HUES6 (cell line): ENCODE data around the gene SUN3.
"Not testable (repeated sequence)": the region's sequence is repeated elsewhere in the genome, so short reads cannot be mapped to it uniquely, and the experiment has no call there.

Experiments used
- H3K27ac ChIP-seq: 2 replicates; pipeline ENCODE4 v1.7.0; 2013; ENCODE audit warnings: low read depth, mild to moderate bottlenecking, low read length, inconsistent platforms
- H3K27me3 ChIP-seq: 2 replicates; pipeline ENCODE4 v1.6.1; 2013; ENCODE audit warnings: low read length; ENCODE audit not compliant: control insufficient read depth, insufficient read depth
- H3K36me3 ChIP-seq: 2 replicates; pipeline ENCODE4 v1.6.1; 2013; ENCODE audit warnings: low read length; ENCODE audit not compliant: control insufficient read depth, insufficient read depth
- H3K4me1 ChIP-seq: 2 replicates; pipeline ENCODE4 v1.6.1; 2013; ENCODE audit warnings: low read length; ENCODE audit not compliant: control insufficient read depth, insufficient read depth
- H3K4me3 ChIP-seq: 2 replicates; pipeline ENCODE4 v1.5.1; 2013; ENCODE audit warnings: low read depth, low read length
- H3K9ac ChIP-seq: one replicate; pipeline ENCODE4 v1.6.1; 2013; ENCODE audit warnings: mild to moderate bottlenecking, low read length
- H3K9me3 ChIP-seq: 2 replicates; pipeline ENCODE4 v1.6.1; 2013; ENCODE audit warnings: low read depth, low read length; ENCODE audit not compliant: control insufficient read depth, insufficient read depth

SUN3 gene

DNA sequence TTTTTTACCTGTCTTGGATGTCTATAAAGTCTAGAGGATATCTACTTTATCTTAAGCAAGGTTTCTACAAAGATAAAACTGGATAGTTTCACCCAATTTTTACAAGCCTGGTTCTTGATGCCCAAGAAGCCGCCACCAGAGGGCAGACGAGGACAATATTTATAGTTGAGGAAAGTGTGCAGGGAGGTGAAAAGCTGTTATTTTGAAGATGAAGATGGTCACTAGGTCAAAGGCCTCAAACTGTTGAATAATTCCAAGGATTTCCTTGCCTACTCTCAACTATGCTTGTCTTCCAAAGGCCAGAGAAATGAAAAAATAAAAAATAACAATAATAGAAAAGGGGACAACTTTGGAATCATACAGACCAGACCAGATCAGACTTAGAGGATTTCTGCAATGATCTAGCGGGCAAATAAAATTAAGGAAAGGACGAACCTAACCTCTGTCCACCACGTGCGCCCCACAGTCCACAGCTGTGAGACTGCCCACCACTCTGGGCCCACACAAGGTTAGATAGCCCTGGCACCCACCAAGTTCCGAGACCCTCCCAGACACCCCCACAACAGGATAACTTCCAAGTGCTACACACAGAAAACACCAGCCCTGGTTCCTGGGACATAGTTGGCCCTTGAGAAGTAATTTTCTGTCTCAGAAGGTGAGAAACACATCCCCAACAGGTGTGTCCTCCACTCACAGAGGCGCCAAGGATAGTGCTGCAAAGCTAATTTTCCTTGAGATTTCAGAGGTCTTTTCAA is 83.5 kb downstream of the SUN3 start:
- H3K27ac ChIP-seq, result no peak overlapping the region
- H3K36me3 ChIP-seq, result no peaks in the 10 kb centered on the region
- H3K4me3 ChIP-seq, result no peak overlapping the region
- H3K27me3 ChIP-seq, result no peaks in the 10 kb centered on the region
- H3K9me3 ChIP-seq, result no peaks in the 10 kb centered on the region
- peaks cover 22% of the 10 kb centered on the region for H3K4me1 ChIP-seq
- no peak overlapping the region for H3K9ac ChIP-seq

DNA sequence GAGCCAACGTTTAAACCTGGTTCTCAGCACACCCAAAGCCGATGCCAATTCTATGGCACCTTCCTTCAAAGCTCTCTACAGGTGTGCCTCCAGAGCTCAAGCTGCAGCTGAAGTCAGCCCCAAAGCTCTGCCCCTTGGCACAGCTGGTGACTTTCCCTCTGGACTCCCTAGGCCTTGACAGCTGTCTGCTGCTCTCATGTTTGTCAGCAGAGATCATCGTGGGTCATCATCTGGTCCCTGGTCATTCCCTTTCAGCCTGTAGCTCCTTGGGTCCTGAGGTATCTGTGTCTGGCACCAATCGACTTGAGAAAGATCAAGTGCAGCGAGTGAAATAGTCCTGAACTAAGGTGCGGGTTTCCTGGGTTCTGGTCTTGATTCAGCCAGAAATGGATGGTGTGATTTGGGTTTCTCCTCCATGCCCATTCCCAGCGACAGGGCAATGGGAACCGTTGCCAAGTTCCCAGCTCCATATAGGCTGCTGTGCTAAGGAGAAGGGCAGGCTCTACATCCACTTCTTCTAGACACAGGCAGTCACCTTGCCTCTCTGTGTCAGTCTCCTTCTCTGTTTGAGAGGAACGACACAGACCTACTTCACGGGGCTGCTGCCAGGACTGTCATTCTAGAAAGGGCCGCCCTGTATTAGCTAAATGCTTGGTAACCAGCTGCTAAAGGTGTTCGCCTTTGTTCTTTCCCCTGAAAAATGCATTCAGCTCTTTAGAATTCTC is 84.2 kb downstream of the SUN3 start:
- peaks cover 18% of the 10 kb centered on the region for H3K4me1 ChIP-seq
- H3K4me3 ChIP-seq, result no peak overlapping the region
- H3K9ac ChIP-seq, result no peak overlapping the region
- no peaks in the 10 kb centered on the region for H3K9me3 ChIP-seq
- H3K36me3 ChIP-seq, result no peaks in the 10 kb centered on the region
- no peak overlapping the region for H3K27ac ChIP-seq
- H3K27me3 ChIP-seq, result no peaks in the 10 kb centered on the region

DNA sequence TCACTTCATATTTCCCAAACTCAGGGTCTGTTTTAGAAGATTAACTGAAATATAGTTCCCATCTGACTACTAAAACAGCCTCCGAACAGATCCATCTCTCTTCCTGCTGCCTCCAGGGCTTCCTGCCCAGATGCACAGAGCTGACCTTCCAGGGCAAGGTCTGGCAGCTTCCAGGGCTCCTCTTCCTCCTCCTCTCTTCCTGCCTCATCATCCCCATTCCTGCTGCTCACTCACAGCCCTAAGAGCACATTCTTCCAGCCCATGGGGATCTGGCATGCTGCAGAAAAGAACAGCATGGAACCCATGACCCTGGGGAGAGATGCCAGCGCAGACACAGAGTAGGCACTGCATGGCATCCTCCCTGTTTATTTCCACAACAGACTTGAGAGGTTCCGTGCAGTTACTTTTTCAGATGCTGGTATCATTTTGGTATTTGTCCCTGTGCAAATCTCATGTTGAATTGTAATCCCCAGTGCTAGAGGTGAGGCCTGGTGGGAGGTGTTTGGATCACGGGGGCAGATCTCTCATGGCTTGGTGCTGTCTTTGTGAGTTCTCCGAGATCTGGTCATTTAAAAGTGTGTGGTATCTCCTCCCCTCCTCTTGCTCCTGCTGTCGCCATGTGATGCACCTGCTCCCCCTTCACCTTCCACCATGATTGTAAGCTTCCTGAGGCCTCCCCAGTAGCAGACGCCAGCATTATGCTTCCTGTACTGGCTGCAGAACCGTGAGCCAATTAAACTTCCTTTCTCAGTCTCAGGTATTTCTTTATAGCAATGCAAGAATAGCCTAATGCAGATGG is 85.0 kb downstream of the SUN3 start:
- no peak overlapping the region for H3K9ac ChIP-seq

DNA sequence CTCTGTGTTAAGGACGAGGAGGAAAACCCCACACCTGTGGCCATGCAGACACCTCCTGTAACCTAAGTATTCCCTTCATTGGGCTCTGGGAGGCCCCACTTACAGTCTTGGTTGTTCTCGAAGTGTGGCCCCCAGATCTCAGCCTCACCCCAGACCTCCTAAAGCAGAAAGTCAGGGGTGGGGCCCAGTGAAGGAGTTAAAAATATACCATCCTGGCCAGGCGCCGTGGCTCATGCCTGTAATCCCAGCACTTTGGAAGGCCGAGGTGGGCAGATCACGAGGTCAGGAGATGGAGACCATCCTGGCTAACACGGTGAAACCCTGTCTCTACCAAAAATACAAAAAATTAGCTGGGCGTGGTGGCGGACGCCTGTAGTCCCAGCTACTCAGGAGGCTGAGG is 86.3 kb downstream of the SUN3 start:
- H3K9me3 ChIP-seq, H3K27me3 ChIP-seq, H3K27ac ChIP-seq, H3K9ac ChIP-seq, H3K4me3 ChIP-seq, H3K36me3 ChIP-seq: not testable (repeated sequence)
- H3K4me1 ChIP-seq, result peaks cover 17% of the 10 kb centered on the region

More for the DNA sequence above, 85.0 kb downstream of the SUN3 start:
- Histone ChIP-seq H3K4me1 (peaks cover 17% of the 10 kb centered on the region), H3K27ac (no peak overlapping the region), H3K27me3 (no peaks in the 10 kb centered on the region), H3K4me3 (no peak overlapping the region), H3K9me3 (no peaks in the 10 kb centered on the region), H3K36me3 (no peaks in the 10 kb centered on the region)

DNA sequence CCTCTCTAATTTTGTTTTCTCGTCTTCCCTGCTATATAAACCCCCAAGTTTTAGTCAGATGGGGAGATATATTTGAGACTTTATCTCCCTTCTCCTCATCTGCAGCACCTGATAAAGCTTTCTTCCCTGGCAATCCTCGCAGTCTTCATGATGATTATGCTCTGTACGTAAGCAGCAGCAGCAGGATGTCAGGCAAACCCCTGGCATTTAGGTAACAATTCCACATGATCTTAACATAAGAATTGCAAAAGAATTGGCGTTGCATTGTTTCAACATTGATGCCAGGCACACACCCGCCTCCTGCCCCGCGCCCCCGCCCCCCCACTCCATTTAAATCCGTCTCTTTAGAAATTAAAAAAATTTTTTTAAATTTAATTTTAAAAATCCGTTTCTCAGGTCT is 86.8 kb downstream of the SUN3 start:
- Histone ChIP-seq H3K4me1 (peaks cover 20% of the 10 kb centered on the region), H3K9ac (no peak overlapping the region), H3K27ac (no peak overlapping the region), H3K4me3 (no peak overlapping the region), H3K9me3 (no peaks in the 10 kb centered on the region), H3K27me3 (no peaks in the 10 kb centered on the region), H3K36me3 (no peaks in the 10 kb centered on the region)

DNA sequence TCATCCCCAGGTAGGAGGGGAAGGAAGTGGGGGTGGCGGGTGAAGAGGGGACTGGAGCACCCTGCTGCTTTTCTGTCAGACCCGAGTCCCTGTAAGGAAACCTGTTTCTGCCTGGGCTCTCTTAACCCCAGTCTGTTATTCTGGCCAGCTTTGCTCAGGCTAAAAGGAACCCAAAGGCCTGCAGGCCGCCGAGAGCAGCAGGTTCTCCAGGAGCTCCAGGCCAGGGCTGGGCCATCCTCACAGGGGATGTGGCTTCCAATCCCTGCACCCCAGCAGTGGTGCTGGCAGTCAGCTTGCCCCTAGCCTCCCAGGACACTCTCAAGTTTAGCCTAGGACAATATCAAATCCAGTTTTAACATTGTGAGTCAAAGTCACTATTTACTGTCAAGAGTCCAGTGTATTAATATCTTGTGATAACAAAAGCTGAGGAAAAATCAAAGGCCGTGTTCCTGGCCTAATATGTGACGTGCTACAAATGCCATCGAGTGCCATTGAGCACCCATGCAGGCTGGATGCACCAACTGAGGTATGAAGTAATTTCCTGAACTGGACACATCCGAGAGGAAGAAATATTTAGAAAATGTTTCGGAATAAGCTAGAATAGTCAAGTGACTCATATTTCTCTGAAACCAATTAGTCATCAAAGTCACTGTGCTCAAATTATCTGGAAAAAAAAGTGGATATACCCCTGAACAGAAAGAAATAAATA is 87.6 kb downstream of the SUN3 start:
- Histone ChIP-seq H3K36me3 (no peaks in the 10 kb centered on the region), H3K4me1 (peaks cover 27% of the 10 kb centered on the region), H3K4me3 (no peak overlapping the region), H3K27ac (no peak overlapping the region; the same call in 1 of the 2 replicates), H3K9me3 (no peaks in the 10 kb centered on the region), H3K27me3 (no peaks in the 10 kb centered on the region), H3K9ac (no peak overlapping the region)

DNA sequence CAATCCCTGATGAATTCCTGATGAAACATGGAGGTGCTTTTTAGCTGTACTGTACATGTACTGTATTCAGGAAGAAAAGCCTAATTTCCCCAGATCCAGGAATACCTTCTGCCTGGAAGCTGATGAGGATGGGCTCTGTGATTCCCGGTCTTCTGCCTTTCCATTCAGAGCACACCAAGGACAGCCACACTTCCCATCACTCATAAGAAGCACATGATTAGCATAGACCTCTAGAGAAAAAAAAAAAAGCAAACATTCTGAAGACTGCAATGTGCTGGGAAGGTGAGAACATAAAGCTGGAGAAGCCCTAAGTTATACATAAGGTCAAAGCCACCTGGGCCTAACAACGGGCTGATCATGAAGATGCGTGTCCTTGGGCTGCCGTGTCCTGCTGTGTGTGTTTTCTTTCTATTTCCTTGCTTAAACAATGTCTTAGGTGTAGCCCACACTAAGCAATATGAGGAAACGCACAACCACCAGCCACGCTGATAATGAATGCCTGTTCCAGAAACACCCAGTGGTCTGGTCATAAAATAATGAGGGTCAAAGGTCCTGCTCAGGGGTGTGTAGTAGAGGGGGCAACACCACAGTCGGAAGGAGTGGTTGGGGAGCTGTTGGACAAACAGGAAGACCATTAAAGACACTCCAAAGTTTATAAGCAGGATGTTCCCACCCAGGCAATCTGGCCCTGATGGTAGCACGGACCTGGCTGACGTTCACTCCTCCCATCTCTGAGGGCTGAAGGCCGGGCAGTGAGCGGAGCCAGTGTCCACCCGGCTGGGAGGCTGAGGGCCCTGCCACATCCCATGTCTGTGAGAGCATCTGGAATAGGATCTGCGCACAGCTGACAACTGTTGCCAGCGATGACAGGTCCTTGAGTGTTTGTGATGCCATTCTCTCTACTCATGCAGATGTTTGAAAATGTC is 88.6 kb downstream of the SUN3 start:
- no peaks in the 10 kb centered on the region for H3K27me3 ChIP-seq
- H3K27ac ChIP-seq, result no peak overlapping the region
- H3K36me3 ChIP-seq, result no peaks in the 10 kb centered on the region
- H3K4me3 ChIP-seq, result no peak overlapping the region
- no peaks in the 10 kb centered on the region for H3K9me3 ChIP-seq
- no peak overlapping the region for H3K9ac ChIP-seq
- peaks cover 28% of the 10 kb centered on the region for H3K4me1 ChIP-seq

DNA sequence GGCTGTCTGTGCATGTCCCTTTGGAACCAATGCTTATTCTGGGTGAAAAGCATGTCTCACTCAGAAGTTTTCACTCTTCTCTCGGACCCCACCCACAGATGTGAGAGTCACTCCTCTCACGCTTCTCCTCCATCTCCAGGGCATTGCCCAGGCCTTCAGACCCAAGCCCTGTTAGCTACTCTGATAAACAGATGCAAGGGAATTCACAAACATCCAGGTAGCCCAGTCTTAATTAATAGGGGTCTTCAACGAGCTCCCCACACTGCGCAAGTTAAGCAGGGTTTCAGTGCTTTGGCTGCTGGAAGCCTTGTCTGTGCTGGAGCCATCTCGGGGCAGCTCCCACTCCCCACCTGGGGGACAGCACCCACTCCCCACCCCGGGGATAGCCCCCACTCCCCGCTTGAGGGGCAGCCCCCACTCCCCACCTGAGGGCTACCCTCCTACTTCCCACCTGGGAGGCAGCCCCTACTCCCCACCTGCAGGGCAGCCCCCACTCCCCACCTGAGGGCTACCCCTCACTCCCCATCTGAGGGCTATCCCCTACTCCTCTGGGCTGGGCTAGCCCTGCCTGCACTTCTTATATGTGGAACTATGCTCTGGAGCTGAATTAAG is 89.4 kb downstream of the SUN3 start:
- Histone ChIP-seq H3K4me1 (peaks cover 28% of the 10 kb centered on the region), H3K9me3 (no peaks in the 10 kb centered on the region), H3K36me3 (no peaks in the 10 kb centered on the region), H3K27me3 (no peaks in the 10 kb centered on the region), H3K27ac (no peak overlapping the region), H3K9ac (no peak overlapping the region), H3K4me3 (no peak overlapping the region)

DNA sequence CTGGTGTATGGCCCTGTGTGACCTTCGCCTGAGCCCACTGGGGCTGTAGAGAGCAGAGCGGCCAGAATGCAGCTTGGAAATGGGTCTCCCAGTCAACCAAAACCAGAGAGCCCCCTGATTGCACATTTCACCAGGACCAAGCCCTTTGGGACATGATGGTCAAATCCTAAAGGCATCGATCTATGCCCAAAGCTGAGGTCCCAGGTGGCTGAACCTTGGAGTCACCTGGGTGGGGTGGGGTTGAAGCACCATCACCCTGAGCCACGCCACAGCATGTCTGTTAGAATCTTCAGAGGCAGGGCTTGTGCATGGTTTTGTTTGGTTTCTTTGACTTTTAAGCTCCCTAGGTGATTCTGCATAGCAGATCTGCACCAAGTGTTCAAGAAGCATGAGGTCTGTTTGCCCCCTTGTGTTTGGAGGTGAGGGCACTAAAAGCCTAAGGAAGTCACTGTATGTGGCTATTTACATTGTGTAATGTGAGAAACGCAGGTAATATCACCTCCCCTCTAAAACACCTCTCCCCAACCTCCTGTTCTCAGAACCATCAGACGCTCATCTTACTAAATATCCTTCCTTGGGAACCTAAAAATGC is 90.2 kb downstream of the SUN3 start:
- H3K36me3 ChIP-seq, result no peaks in the 10 kb centered on the region
- no peaks in the 10 kb centered on the region for H3K27me3 ChIP-seq
- no peak overlapping the region for H3K4me3 ChIP-seq
- H3K9me3 ChIP-seq, result no peaks in the 10 kb centered on the region
- no peak overlapping the region for H3K9ac ChIP-seq
- H3K4me1 ChIP-seq, result peaks cover 28% of the 10 kb centered on the region
- no peak overlapping the region for H3K27ac ChIP-seq
